ENCODE measurements around the gene MARCHF5.
"Not testable (repeated sequence)": the region's sequence is repeated elsewhere in the genome, so short reads cannot be mapped to it uniquely, and the experiment has no call there.

MARCHF5 gene

DNA sequence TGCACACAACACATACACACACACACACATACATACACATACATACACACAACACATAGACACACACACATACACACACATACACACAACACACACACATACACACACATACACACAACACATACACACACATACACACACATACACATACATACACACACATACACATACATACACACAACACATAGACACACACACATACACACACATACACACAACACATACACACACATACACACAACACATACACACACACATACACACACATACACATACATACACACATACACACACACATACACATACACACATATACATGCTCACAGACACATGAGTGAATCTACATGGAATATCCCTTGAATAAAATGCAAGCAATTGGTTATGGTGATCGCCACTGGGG is 102.2 kb downstream of the MARCHF5 start:
- DNase-seq: not testable (repeated sequence)

DNA sequence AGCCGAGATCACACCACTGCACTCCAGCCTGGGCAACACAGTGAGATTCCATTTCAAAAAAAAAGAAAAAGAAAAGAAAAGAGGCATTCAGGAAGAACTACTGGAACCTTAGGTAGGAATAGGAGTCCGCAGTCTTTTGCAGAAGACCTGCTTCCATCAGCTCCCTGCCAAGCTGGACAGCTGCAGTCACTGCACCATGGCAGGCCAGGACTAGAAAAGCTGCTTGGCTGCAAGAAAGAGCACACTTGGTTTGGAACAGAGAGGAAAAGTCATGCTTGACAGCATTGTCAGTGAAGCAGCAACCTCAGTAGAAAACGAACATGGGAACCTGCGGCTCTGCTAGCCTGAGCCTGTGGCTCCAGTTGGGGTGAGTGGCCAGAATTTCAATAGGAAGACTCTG is 104.3 kb downstream of the MARCHF5 start:
- no peak for DNase-seq

DNA sequence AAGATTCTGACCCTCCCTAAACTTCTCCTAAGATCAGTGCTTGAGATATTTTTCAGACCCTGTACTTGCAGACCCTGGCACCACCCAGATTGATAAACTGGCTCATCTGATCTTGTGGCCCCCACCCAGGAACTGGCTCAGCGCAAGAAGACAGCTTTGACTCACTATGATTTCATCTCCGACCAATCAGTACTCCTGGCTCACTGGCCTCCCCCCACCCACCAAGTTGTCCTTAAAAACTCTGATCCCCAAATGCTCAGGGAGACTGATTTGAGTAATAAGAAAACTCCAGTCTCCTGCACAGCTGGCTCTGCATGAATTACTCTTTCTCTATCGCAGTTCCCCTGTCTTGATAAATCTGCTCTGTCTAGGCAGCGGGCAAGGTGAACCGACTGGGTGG is 111.3 kb downstream of the MARCHF5 start:
- not testable (repeated sequence) for DNase-seq

Data from cerebellar nuclear complex (tissue), 1 donor.